GM13976 (cell line): Measurements from ENCODE around the gene HSPA4.
"Not testable (repeated sequence)": the region's sequence is repeated elsewhere in the genome, so short reads cannot be mapped to it uniquely, and the experiment has no call there.

ENCODE experiments used
- DNase-seq: peaks from one replicate; pipeline ENCODE4 v3.0.0; 2012; ENCODE audit warnings: low spot score
- in situ Hi-C: fragments of 300-500 bp; cut with MboI; formaldehyde crosslinking; loops from one replicate; pipeline ENCODE4 v1.12.0; 2022; ENCODE audit warnings: low sequenced_read_pairs, mixed read lengths, inconsistent platforms; ENCODE audit not compliant: unreplicated experiment
- TF ChIP-seq, protein P1 (sequence below): IDR thresholded peaks from 2 replicates; pipeline ENCODE4 v1.5.1; 2012; ENCODE audit warnings: borderline replicate concordance, mild to moderate bottlenecking; ENCODE audit not compliant: insufficient read depth; ENCODE audit errors: extremely low read depth, missing control alignments, control extremely low read depth

The HSPA4 gene

DNA sequence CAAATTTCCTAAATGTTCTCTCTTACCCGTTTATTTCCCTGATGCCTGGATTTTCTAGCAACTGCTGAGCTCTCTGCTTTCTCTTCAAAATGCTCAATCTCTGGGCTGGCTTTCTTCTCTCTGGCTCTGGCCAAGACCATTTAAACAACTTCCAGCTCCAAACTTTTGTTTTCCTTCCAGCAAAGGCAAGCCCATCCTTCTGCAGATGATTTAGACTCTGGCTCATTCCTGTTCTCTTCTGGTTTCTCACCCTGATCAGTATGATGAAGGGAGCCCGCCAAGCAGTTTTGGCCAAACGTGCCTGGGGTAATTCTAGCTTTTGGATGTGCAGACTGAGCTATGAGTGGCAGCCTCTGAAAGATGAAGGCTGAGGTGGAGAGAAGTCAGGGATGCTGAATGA, 78.1 kb downstream of the HSPA4 start:
- in situ Hi-C loops = no loop called here
- no peak for DNase-seq
- TF ChIP-seq, protein P1, sequence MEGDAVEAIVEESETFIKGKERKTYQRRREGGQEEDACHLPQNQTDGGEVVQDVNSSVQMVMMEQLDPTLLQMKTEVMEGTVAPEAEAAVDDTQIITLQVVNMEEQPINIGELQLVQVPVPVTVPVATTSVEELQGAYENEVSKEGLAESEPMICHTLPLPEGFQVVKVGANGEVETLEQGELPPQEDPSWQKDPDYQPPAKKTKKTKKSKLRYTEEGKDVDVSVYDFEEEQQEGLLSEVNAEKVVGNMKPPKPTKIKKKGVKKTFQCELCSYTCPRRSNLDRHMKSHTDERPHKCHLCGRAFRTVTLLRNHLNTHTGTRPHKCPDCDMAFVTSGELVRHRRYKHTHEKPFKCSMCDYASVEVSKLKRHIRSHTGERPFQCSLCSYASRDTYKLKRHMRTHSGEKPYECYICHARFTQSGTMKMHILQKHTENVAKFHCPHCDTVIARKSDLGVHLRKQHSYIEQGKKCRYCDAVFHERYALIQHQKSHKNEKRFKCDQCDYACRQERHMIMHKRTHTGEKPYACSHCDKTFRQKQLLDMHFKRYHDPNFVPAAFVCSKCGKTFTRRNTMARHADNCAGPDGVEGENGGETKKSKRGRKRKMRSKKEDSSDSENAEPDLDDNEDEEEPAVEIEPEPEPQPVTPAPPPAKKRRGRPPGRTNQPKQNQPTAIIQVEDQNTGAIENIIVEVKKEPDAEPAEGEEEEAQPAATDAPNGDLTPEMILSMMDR = no peak

GRCh38 chr5:133130387-133131118, 78.7 kb downstream of the HSPA4 start:
- TF ChIP-seq, protein P1 = no peak
- no peak for DNase-seq
- in situ Hi-C loops = no loop called here

- in situ Hi-C loops = no loop called here
- DNase-seq = no peak
Observed at GRCh38 chr5:133132717-133133116, 80.9 kb downstream of the HSPA4 start.

DNA sequence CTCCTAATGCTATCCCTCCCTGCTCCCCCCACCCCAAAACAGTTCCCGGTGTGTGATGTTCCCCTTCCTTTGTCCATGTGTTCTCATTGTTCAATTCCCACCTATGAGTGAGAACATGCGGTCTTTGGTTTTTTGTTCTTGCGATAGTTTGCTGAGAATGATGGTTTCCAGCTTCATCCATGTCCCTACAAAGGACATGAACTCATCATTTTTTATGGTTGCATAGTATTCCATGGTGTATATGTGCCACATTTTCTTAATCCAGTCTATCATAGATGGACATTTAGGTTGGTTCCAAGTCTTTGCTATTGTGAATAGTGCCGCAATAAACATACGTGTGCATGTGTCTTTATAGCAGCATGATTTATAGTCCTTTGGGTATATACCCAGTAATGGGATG, 81.4 kb downstream of the HSPA4 start:
- DNase-seq, in situ Hi-C loops: not testable (repeated sequence)

More at GRCh38 chr5:133132717-133133116, 80.9 kb downstream of the HSPA4 start:
- TF ChIP-seq, protein P1 = no peak

DNA sequence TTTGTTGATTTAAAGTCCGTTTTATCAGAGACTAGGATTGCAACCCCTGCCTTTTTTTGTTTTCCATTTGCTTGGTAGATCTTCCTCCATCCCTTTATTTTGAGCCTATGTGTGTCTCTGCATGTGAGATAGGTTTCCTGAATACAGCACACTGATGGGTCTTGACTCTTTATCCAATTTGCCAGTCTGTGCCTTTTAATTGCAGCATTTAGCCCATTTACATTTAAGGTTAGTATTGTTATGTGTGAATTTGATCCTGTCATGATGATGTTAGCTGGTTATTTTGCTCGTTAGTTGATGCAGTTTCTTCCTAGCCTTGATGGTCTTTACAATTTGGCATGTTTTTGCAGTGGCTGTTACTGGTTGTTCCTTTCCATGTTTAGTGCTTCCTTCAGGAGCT, 85.1 kb downstream of the HSPA4 start:
- DNase-seq, in situ Hi-C loops: not testable (repeated sequence)

- TF ChIP-seq, protein P1 = no peak
- in situ Hi-C loops = no loop called here
Observed at GRCh38 chr5:133140311-133140710, 88.5 kb downstream of the HSPA4 start.

GRCh38 chr5:133141746-133142145, 89.9 kb downstream of the HSPA4 start:
- in situ Hi-C loops = no loop called here
- TF ChIP-seq, protein P1 = no peak
- no peak for DNase-seq

More at GRCh38 chr5:133140311-133140710, 88.5 kb downstream of the HSPA4 start:
- no peak for DNase-seq

DNA sequence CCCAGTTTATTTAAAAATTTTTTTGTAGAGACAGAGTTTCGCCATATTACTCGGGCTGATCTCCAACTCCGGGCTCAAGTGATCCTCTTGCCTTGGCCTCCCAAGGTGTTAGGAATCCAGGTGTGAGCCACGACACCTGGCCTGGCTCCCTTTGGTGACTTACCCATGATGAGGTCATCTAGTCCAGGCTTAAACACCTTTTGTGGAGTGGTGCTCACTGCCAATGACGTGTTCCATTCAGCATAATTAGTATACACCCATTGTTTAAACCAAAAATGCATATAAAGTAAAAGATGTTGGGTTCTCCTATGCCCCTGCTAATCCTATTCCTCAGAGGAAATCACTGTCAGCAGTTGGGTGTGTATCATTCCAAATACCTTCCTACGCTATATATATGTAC, 91.0 kb downstream of the HSPA4 start:
- no peak for DNase-seq
- TF ChIP-seq, protein P1 = no peak
- in situ Hi-C loops = no loop called here
